ENCODE data around the gene XXYLT1. TPM values are rescaled to one million over a fixed set of nuclear protein-coding genes. Genes with fewer than 3 reads are reported as not detected.

Gene XXYLT1
- total RNA-seq, 4 donors from 2014 or later = 9.6 to 17.7 (median 13.2) TPM

GRCh38 chr3:195170496-195170895, 100.5 kb downstream of the XXYLT1 start:
- TF ChIP-seq EP300 (IDR thresholded peaks at IDR 0.05) (no peak), CTCF (IDR thresholded peaks at IDR 0.05) (no peak), POLR2A (IDR thresholded peaks at IDR 0.05) (no peak)
- no peaks in the 10 kb centered on the region for H3K27me3 ChIP-seq
- no peak for DNase-seq (ENCODE audit: low spot score in 2 of 2)
- 93 to 98% methylated on average over 5 of the region's 5 CpGs for WGBS, 2 donors
- no peak overlapping the region for H3K27ac ChIP-seq
- no peak overlapping the region for H3K4me3 ChIP-seq
- no peaks in the 10 kb centered on the region for H3K36me3 ChIP-seq
- no peaks in the 10 kb centered on the region for H3K9me3 ChIP-seq
- peaks cover 0 to 6% (median 0%) of the 10 kb centered on the region in 4 donors for H3K4me1 ChIP-seq

GRCh38 chr3:195169011-195169649, 101.8 kb downstream of the XXYLT1 start:
- Histone ChIP-seq H3K27ac (no peak overlapping the region), H3K9me3 (no peaks in the 10 kb centered on the region), H3K4me3 (no peak overlapping the region), H3K4me1 (peaks cover 0 to 6% (median 0%) of the 10 kb centered on the region in 4 donors), H3K27me3 (no peaks in the 10 kb centered on the region), H3K36me3 (no peaks in the 10 kb centered on the region)
- 90 to 92% methylated on average over 12 to 18 of the region's 23 CpGs for WGBS, 2 donors
- TF ChIP-seq POLR2A (IDR thresholded peaks at IDR 0.05) (no peak), CTCF (IDR thresholded peaks at IDR 0.05) (no peak), EP300 (IDR thresholded peaks at IDR 0.05) (no peak)
- no peak for DNase-seq (ENCODE audit: low spot score in 2 of 2)

GRCh38 chr3:195168009-195168762, 102.8 kb downstream of the XXYLT1 start:
- Histone ChIP-seq H3K36me3 (no peaks in the 10 kb centered on the region), H3K27me3 (no peaks in the 10 kb centered on the region), H3K27ac (no peak overlapping the region), H3K4me3 (no peak overlapping the region), H3K9me3 (no peaks in the 10 kb centered on the region), H3K4me1 (peaks cover 0 to 6% (median 0%) of the 10 kb centered on the region in 4 donors)
- TF ChIP-seq POLR2A (IDR thresholded peaks at IDR 0.05) (no peak), CTCF (IDR thresholded peaks at IDR 0.05) (no peak), EP300 (IDR thresholded peaks at IDR 0.05) (no peak)
- no peak for DNase-seq (ENCODE audit: low spot score in 2 of 2)
- 95 to 97% methylated on average over 6 of the region's 6 CpGs for WGBS, 2 donors

- Histone ChIP-seq H3K4me1 (peaks cover 0 to 7% (median under 1%) of the 10 kb centered on the region in 4 donors), H3K4me3 (no peak overlapping the region), H3K9me3 (no peaks in the 10 kb centered on the region), H3K27ac (no peak overlapping the region), H3K27me3 (no peaks in the 10 kb centered on the region), H3K36me3 (no peaks in the 10 kb centered on the region)
- no peak for DNase-seq (ENCODE audit: low spot score in 2 of 2)
- TF ChIP-seq POLR2A (IDR thresholded peaks at IDR 0.05) = no peak
- TF ChIP-seq CTCF (IDR thresholded peaks at IDR 0.05) = no peak
- no peak for TF ChIP-seq EP300 (IDR thresholded peaks at IDR 0.05)
- WGBS, 2 donors = 95 to 96% methylated on average over 1 of the region's 1 CpG
These were observed 105.2 kb downstream of the XXYLT1 start for GRCh38 chr3:195165790-195166189.

GRCh38 chr3:195165265-195165609, 105.7 kb downstream of the XXYLT1 start:
- TF ChIP-seq CTCF (IDR thresholded peaks at IDR 0.05) (no peak), EP300 (IDR thresholded peaks at IDR 0.05) (no peak), POLR2A (IDR thresholded peaks at IDR 0.05) (no peak)
- WGBS, 2 donors = 91 to 95% methylated on average over 7 of the region's 7 CpGs
- H3K27ac ChIP-seq = no peak overlapping the region
- peaks cover 0 to 13% (median 3%) of the 10 kb centered on the region in 4 donors for H3K4me1 ChIP-seq
- no peak overlapping the region for H3K4me3 ChIP-seq
- no peaks in the 10 kb centered on the region for H3K36me3 ChIP-seq
- H3K27me3 ChIP-seq = no peaks in the 10 kb centered on the region
- H3K9me3 ChIP-seq = no peaks in the 10 kb centered on the region
- no peak for DNase-seq (ENCODE audit: low spot score in 2 of 2)

Measured in tibial nerve (tissue), 4 donors.